NCI-H128 (cell line): ENCODE data around the gene SMPD3.

Experiments used
- DNase-seq: peaks from one replicate; lab custom pipeline; 2025; ENCODE audit not compliant: unreplicated experiment; lab: John Stamatoyannopoulos, UW

SMPD3 gene

GRCh38 chr16:68338326-68339119 is 109.8 kb downstream of the SMPD3 start:
- DNase-seq, result no peak

GRCh38 chr16:68335175-68335574 is 113.1 kb downstream of the SMPD3 start:
- no peak for DNase-seq

- peak; percentile 2 for DNase-seq
Observed at GRCh38 chr16:68332411-68333121, 115.7 kb downstream of the SMPD3 start.

GRCh38 chr16:68331879-68332410 is 116.4 kb downstream of the SMPD3 start:
- no peak for DNase-seq

GRCh38 chr16:68328860-68329390 is 119.4 kb downstream of the SMPD3 start:
- DNase-seq, result no peak

GRCh38 chr16:68328151-68328859 is 120.0 kb downstream of the SMPD3 start:
- DNase-seq, result peak; percentile 62

GRCh38 chr16:68324780-68325357 is 123.4 kb downstream of the SMPD3 start:
- DNase-seq, result no peak

GRCh38 chr16:68324336-68324735 is 124.0 kb downstream of the SMPD3 start:
- no peak for DNase-seq

GRCh38 chr16:68319185-68319908 is 129.0 kb downstream of the SMPD3 start:
- peak; percentile 57 for DNase-seq

- DNase-seq, result no peak
Observed at GRCh38 chr16:68313116-68313515, 135.2 kb downstream of the SMPD3 start.

GRCh38 chr16:68310774-68311511 is 137.4 kb downstream of the SMPD3 start, which contains the start of the genes PRMT7 and SLC7A6OS:
Gene PRMT7 (plus strand): TSS chr16:68311019. CDS start chr16:68315980, 4,961 bp downstream.
Gene SLC7A6OS (minus strand): TSS chr16:68310946. CDS start chr16:68310926, 20 bp downstream.
- peak; percentile 67 for DNase-seq

- no peak for DNase-seq
Observed at GRCh38 chr16:68310437-68310773, 137.9 kb downstream of the SMPD3 start.

GRCh38 chr16:68309799-68310198 is 138.5 kb downstream of the SMPD3 start:
- DNase-seq, result no peak
